Brain microvascular endothelial cell (primary cell): ENCODE data around the gene TMEM106B.
A peak's percentile ranks its signal among the peaks of the same experiment; 100 is the strongest.

ENCODE experiments used
- DNase-seq: peaks from one replicate; pipeline ENCODE4 v3.0.0-alpha.2; 2020
- H3K27ac ChIP-seq: fragments of 250-450 bp; sonication (Bioruptor Pico); 2 replicates; pipeline ENCODE4 v1.5.1; 2020; ENCODE audit warnings: mild to moderate bottlenecking, moderate library complexity
- H3K27me3 ChIP-seq: fragments of 250-450 bp; sonication (Bioruptor Pico); replicated peaks from 2 replicates; pipeline ENCODE4 v1.5.1; 2020; ENCODE audit warnings: mild to moderate bottlenecking
- H3K36me3 ChIP-seq: fragments of 250-450 bp; sonication (Bioruptor Pico); replicated peaks from 2 replicates; pipeline ENCODE4 v1.5.1; 2020; ENCODE audit warnings: mild to moderate bottlenecking
- H3K4me3 ChIP-seq: 2 replicates; pipeline ENCODE4 v1.5.1; 2011; ENCODE audit warnings: low read depth, mild to moderate bottlenecking, control low read depth, low read length, moderate library complexity
- CTCF ChIP-seq: IDR thresholded peaks from 2 replicates; pipeline ENCODE4 v1.5.1; 2011; ENCODE audit warnings: low read depth, mild to moderate bottlenecking, moderate library complexity, low read length, control low read depth, inconsistent platforms; ENCODE audit errors: missing control alignments
- in situ Hi-C: cut with HindIII; loops from 2 replicates; pipeline ENCODE4 v1.10.0; 2017; ENCODE audit warnings: low sequenced_read_pairs, low pct_ligation_motif_present

Gene TMEM106B

GRCh38 chr7:12291870-12292269, 80.8 kb downstream of the TMEM106B start:
- H3K4me3 ChIP-seq: no peak overlapping the region
- H3K36me3 ChIP-seq: no peaks in the 10 kb centered on the region
- no peak overlapping the region for H3K27ac ChIP-seq
- no peak for DNase-seq
- TF ChIP-seq CTCF: peak; percentile 44
- in situ Hi-C loops: no loop called here
- H3K27me3 ChIP-seq: no peaks in the 10 kb centered on the region
